ENCODE results near the gene FBXW5. TPM values are rescaled to one million over a fixed set of nuclear protein-coding genes. Genes with fewer than 3 reads are reported as not detected.

The FBXW5 gene
- total and polyA plus RNA-seq, 4 donors = 52.0 to 107 (median 97.2) TPM

DNA sequence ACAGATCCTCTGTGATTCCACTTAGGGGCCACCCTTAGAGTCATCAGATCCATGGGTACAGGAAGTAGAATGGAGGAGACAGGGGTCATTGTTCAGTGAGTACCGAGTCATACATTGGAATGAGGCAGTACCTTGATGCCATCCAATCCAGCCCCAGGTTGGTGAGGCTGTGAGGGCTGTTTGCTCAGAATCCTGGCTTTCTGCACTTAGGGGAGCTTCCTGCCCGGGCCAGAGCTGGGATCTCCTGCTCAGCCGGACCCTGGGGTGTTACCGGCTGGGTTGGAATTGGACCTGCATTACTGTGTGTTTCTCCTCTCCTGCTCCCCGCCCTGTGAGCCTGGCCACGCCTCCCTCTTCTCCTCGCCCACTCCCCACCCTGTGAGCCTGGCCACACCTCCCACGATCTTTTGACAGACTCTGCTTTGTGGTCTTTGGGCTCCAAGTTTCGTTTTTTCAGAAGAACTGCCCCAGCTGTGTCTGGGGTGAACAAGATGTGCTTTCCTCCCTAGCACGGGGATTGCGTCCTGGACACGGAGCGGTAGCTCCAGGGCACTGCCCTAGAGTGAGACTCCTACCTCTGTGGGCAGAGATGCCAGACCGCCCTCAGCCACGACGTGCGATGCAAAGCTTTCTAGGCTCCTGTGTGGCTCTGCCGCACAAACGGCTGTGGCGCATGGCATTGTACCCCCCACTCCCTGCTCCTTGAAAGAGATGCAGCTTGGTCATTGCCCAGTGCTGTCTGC is 42.9 kb downstream of the FBXW5 start:
- H3K9me3 ChIP-seq (ENCODE audit: control insufficient read depth, insufficient read depth, low read length) = no peaks in the 10 kb centered on the region
- peaks cover 82% of the 10 kb centered on the region for H3K36me3 ChIP-seq (ENCODE audit: control insufficient read depth, insufficient read depth, low read length)
- H3K4me1 ChIP-seq (ENCODE audit: control insufficient read depth, insufficient read depth, low read length) = peaks cover 6% of the 10 kb centered on the region
- no peak overlapping the region for H3K27ac ChIP-seq (ENCODE audit: low read depth, low read length)
- DNase-seq (ENCODE audit: low read depth in 4 of 6, low spot score in 6 of 6) = no peak
- no peaks in the 10 kb centered on the region for H3K27me3 ChIP-seq (ENCODE audit: control insufficient read depth, insufficient read depth, low read length)
- 80% methylated on average over 20 of the region's 20 CpGs for WGBS (ENCODE audit: insufficient coverage)
- H3K4me3 ChIP-seq (ENCODE audit: low read depth, low read length) = no peak overlapping the region

- Histone ChIP-seq H3K27ac (ENCODE audit: low read depth, low read length) (no peak overlapping the region), H3K4me1 (ENCODE audit: control insufficient read depth, insufficient read depth, low read length) (peaks cover 6% of the 10 kb centered on the region), H3K27me3 (ENCODE audit: control insufficient read depth, insufficient read depth, low read length) (no peaks in the 10 kb centered on the region), H3K9me3 (ENCODE audit: control insufficient read depth, insufficient read depth, low read length) (no peaks in the 10 kb centered on the region), H3K36me3 (ENCODE audit: control insufficient read depth, insufficient read depth, low read length) (peaks cover 77% of the 10 kb centered on the region), H3K4me3 (ENCODE audit: low read depth, low read length) (no peak overlapping the region)
- WGBS (ENCODE audit: insufficient coverage) = 94% methylated on average over 13 of the region's 13 CpGs
- DNase-seq (ENCODE audit: low read depth in 4 of 6, low spot score in 6 of 6) = no peak
These were observed 43.5 kb downstream of the FBXW5 start for GRCh38 chr9:136900988-136901515.

DNA sequence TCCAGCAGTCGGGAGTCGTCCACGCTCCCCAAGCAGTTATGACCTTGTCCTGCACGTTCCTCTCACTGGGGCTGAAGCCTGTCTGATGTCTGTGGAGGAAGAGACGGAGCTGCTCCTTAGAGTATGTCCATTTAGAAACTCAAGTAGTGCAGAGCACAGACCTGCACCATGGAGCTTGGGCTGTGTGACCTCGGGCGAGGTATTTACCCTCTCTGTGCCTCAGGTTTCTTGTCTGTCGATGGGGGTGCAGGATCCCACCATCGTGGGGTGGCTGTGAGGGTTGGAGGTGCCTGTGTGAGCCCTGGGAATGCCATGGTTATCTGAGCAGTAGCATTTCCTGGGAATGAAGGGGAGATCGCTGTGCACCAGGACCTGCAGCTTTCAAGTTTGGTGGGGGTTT is 44.0 kb downstream of the FBXW5 start:
- no peaks in the 10 kb centered on the region for H3K27me3 ChIP-seq (ENCODE audit: control insufficient read depth, insufficient read depth, low read length)
- no peak for DNase-seq (ENCODE audit: low read depth in 4 of 6, low spot score in 6 of 6)
- H3K4me1 ChIP-seq (ENCODE audit: control insufficient read depth, insufficient read depth, low read length) = peaks cover 6% of the 10 kb centered on the region
- 96% methylated on average over 10 of the region's 10 CpGs for WGBS (ENCODE audit: insufficient coverage)
- no peaks in the 10 kb centered on the region for H3K9me3 ChIP-seq (ENCODE audit: control insufficient read depth, insufficient read depth, low read length)
- no peak overlapping the region for H3K4me3 ChIP-seq (ENCODE audit: low read depth, low read length)
- peaks cover 73% of the 10 kb centered on the region for H3K36me3 ChIP-seq (ENCODE audit: control insufficient read depth, insufficient read depth, low read length)
- H3K27ac ChIP-seq (ENCODE audit: low read depth, low read length) = no peak overlapping the region

DNA sequence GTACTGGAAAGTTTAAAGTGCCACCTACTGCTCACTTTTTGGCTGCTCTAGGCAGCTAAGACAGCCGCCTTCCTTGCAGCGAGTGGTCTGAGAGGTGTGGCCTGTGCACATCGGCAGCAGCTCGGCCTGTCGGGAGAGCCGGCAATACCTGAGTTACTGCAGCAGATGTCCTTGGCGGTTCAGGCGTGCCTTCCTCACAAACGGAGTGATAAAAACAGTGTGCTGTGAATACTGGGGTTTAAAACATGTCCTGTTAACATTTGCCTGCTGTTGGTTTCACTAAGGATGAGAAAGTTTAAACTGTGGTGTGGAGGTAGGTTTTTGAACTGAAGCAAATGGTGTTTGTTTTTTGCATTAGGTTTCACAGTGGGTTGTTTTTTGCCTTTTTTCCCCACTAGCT is 45.3 kb downstream of the FBXW5 start:
- no peak for DNase-seq (ENCODE audit: low read depth in 4 of 6, low spot score in 6 of 6)
- Histone ChIP-seq H3K36me3 (ENCODE audit: control insufficient read depth, insufficient read depth, low read length) (peaks cover 73% of the 10 kb centered on the region), H3K9me3 (ENCODE audit: control insufficient read depth, insufficient read depth, low read length) (no peaks in the 10 kb centered on the region), H3K27ac (ENCODE audit: low read depth, low read length) (no peak overlapping the region), H3K4me1 (ENCODE audit: control insufficient read depth, insufficient read depth, low read length) (peaks cover 6% of the 10 kb centered on the region), H3K27me3 (ENCODE audit: control insufficient read depth, insufficient read depth, low read length) (no peaks in the 10 kb centered on the region), H3K4me3 (ENCODE audit: low read depth, low read length) (no peak overlapping the region)
- 87% methylated on average over 9 of the region's 9 CpGs for WGBS (ENCODE audit: insufficient coverage)

DNA sequence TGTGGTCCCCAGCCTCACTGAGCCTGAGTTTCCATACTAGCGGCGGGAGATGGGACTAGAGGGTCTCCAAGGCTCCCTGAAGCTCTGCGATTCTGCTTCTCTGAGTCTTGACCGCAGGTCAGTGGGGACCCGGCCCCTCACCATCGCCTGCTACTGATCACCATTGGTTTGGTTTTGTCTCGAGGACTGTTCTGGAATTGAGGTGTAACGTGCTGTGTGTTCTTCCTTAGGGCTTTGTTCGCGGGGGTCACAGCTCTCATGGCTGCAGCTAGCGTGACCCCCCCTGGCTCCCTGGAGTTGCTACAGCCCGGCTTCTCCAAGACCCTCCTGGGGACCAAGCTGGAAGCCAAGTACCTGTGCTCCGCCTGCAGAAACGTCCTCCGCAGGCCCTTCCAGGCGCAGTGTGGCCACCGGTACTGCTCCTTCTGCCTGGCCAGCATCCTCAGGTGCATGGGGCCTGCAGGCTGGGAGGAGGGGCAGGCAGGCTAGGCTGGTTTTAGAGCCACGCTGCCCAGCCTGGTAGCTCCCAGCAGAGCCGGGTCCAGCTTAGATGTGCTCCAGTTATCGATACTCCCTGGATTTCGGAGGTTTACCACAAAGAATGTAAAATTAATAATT is 45.9 kb downstream of the FBXW5 start:
- 95% methylated on average over 17 of the region's 21 CpGs for WGBS (ENCODE audit: insufficient coverage)
- Histone ChIP-seq H3K4me3 (ENCODE audit: low read depth, low read length) (no peak overlapping the region), H3K27ac (ENCODE audit: low read depth, low read length) (no peak overlapping the region), H3K36me3 (ENCODE audit: control insufficient read depth, insufficient read depth, low read length) (peaks cover 71% of the 10 kb centered on the region), H3K9me3 (ENCODE audit: control insufficient read depth, insufficient read depth, low read length) (no peaks in the 10 kb centered on the region), H3K4me1 (ENCODE audit: control insufficient read depth, insufficient read depth, low read length) (peaks cover 6% of the 10 kb centered on the region), H3K27me3 (ENCODE audit: control insufficient read depth, insufficient read depth, low read length) (no peaks in the 10 kb centered on the region)
- no peak for DNase-seq (ENCODE audit: low read depth in 4 of 6, low spot score in 6 of 6)

GRCh38 chr9:136896027-136896426 is 48.5 kb downstream of the FBXW5 start:
- Histone ChIP-seq H3K36me3 (ENCODE audit: control insufficient read depth, insufficient read depth, low read length) (peaks cover 56% of the 10 kb centered on the region), H3K9me3 (ENCODE audit: control insufficient read depth, insufficient read depth, low read length) (no peaks in the 10 kb centered on the region), H3K4me3 (ENCODE audit: low read depth, low read length) (no peak overlapping the region), H3K27me3 (ENCODE audit: control insufficient read depth, insufficient read depth, low read length) (no peaks in the 10 kb centered on the region), H3K4me1 (ENCODE audit: control insufficient read depth, insufficient read depth, low read length) (no peaks in the 10 kb centered on the region), H3K27ac (ENCODE audit: low read depth, low read length) (no peak overlapping the region)
- 78% methylated on average over 11 of the region's 11 CpGs for WGBS (ENCODE audit: insufficient coverage)
- DNase-seq (ENCODE audit: low read depth in 4 of 6, low spot score in 6 of 6) = no peak

DNA sequence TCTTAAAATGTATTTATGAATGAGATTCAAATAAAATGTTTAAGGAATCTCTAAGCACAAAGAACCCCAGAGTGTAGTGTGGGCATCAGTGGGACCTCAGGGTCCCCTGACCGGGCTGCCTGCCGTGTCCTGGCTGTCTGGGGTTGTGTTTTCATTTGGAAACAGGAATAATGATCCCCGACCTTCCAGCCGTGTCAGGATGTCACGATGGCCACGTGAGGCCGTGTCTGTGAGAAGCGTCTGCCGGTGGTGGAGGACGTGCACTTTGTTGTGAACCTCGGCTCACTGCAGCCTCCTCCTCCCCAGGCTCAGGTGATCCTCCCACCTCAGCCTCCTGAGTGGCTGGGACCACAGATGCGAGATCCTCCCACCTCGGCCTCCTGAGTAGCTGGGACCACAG is 53.9 kb downstream of the FBXW5 start:
- no peak for DNase-seq (ENCODE audit: low read depth in 4 of 6, low spot score in 6 of 6)
- H3K27me3 ChIP-seq (ENCODE audit: control insufficient read depth, insufficient read depth, low read length) = no peaks in the 10 kb centered on the region
- no peak overlapping the region for H3K4me3 ChIP-seq (ENCODE audit: low read depth, low read length)
- H3K9me3 ChIP-seq (ENCODE audit: control insufficient read depth, insufficient read depth, low read length) = no peaks in the 10 kb centered on the region
- peaks cover 16% of the 10 kb centered on the region for H3K4me1 ChIP-seq (ENCODE audit: control insufficient read depth, insufficient read depth, low read length)
- H3K36me3 ChIP-seq (ENCODE audit: control insufficient read depth, insufficient read depth, low read length) = peaks cover 38% of the 10 kb centered on the region
- no peak overlapping the region for H3K27ac ChIP-seq (ENCODE audit: low read depth, low read length)
- WGBS (ENCODE audit: insufficient coverage) = 98% methylated on average over 11 of the region's 13 CpGs

Other genes starting within 250 kb of the FBXW5 start
Only the 30 nearest of the 32 such genes appear.
- 10 to 100 TPM; 24.9 to 47.8 TPM for gene DIPK1B, start 232.2 kb downstream of the FBXW5 start, total RNA-seq
- 10 to 100 TPM; 63.5 to 65.0 TPM for gene DIPK1B, start 232.2 kb downstream of the FBXW5 start, polyA plus RNA-seq (ENCODE audit: insufficient read length in 2 of 2)
- not detected for gene LCN10, start 201.8 kb downstream of the FBXW5 start, total RNA-seq
- gene LCN10, start 201.8 kb downstream of the FBXW5 start, polyA plus RNA-seq (ENCODE audit: insufficient read length in 2 of 2) = not detected
- gene LCN6, start 196.2 kb downstream of the FBXW5 start, total RNA-seq = not detected
- not detected for gene LCN6, start 196.2 kb downstream of the FBXW5 start, polyA plus RNA-seq (ENCODE audit: insufficient read length in 2 of 2)
- not detected for gene LCN8, start 186.5 kb downstream of the FBXW5 start, total RNA-seq
- not detected for gene LCN8, start 186.5 kb downstream of the FBXW5 start, polyA plus RNA-seq (ENCODE audit: insufficient read length in 2 of 2)
- not detected for gene LCN15, start 180.2 kb downstream of the FBXW5 start, total RNA-seq
- gene LCN15, start 180.2 kb downstream of the FBXW5 start, polyA plus RNA-seq (ENCODE audit: insufficient read length in 2 of 2) = under 1 TPM in 1 of 2 donors, not detected in 1; 0.14 TPM
- 10 to 100 TPM; 38.9 to 76.9 TPM for gene TMEM141, start 153.4 kb downstream of the FBXW5 start, total RNA-seq
- 10 to 100 TPM; 51.7 to 55.4 TPM for gene TMEM141, start 153.4 kb downstream of the FBXW5 start, polyA plus RNA-seq (ENCODE audit: insufficient read length in 2 of 2)
- gene CCDC183, start 148.4 kb downstream of the FBXW5 start, total RNA-seq = 1 to 10 TPM in 1 of 2 donors, under 1 TPM in 1; 0.89 to 3.0 TPM
- gene CCDC183, start 148.4 kb downstream of the FBXW5 start, polyA plus RNA-seq (ENCODE audit: insufficient read length in 2 of 2) = 1 to 10 TPM; 3.4 to 7.2 TPM
- 10 to 100 TPM; 34.8 to 49.1 TPM for gene RABL6, start 136.8 kb downstream of the FBXW5 start, total RNA-seq
- 10 to 100 TPM; 86.3 to 93.5 TPM for gene RABL6, start 136.8 kb downstream of the FBXW5 start, polyA plus RNA-seq (ENCODE audit: insufficient read length in 2 of 2)
- 1 to 10 TPM; 1.2 to 2.2 TPM for gene AJM1, start 102.3 kb downstream of the FBXW5 start, total RNA-seq
- gene AJM1, start 102.3 kb downstream of the FBXW5 start, polyA plus RNA-seq (ENCODE audit: insufficient read length in 2 of 2) = 10 to 100 TPM; 19.3 to 20.5 TPM
- gene PHPT1, start 95.3 kb downstream of the FBXW5 start, total RNA-seq = 100 to 1,000 TPM in 1 of 2 donors, 10 to 100 TPM in 1; 81.6 to 191 TPM
- gene PHPT1, start 95.3 kb downstream of the FBXW5 start, polyA plus RNA-seq (ENCODE audit: insufficient read length in 2 of 2) = 100 to 1,000 TPM; 183 to 200 TPM
- gene MAMDC4, start 92.4 kb downstream of the FBXW5 start, total RNA-seq = 1 to 10 TPM; 1.6 to 9.3 TPM
- gene MAMDC4, start 92.4 kb downstream of the FBXW5 start, polyA plus RNA-seq (ENCODE audit: insufficient read length in 2 of 2) = 10 to 100 TPM; 15.2 to 15.9 TPM
- 100 to 1,000 TPM; 123 to 477 TPM for gene EDF1, start 78.4 kb downstream of the FBXW5 start, total RNA-seq
- gene EDF1, start 78.4 kb downstream of the FBXW5 start, polyA plus RNA-seq (ENCODE audit: insufficient read length in 2 of 2) = 100 to 1,000 TPM; 392 to 409 TPM
- 1 to 10 TPM; 7.4 to 7.5 TPM for gene TRAF2, start 58.2 kb downstream of the FBXW5 start, total RNA-seq
- 10 to 100 TPM; 12.4 to 19.3 TPM for gene TRAF2, start 58.2 kb downstream of the FBXW5 start, polyA plus RNA-seq (ENCODE audit: insufficient read length in 2 of 2)
- 1 to 10 TPM in 1 of 2 donors, not detected in 1; 1.3 TPM for gene C8G, start 505 bp upstream of the FBXW5 start, total RNA-seq
- gene C8G, start 505 bp upstream of the FBXW5 start, polyA plus RNA-seq (ENCODE audit: insufficient read length in 2 of 2) = 1 to 10 TPM; 1.6 to 1.7 TPM
- gene LCN12, start 7.5 kb upstream of the FBXW5 start, total RNA-seq = 1 to 10 TPM in 1 of 2 donors, under 1 TPM in 1; 0.20 to 4.1 TPM
- gene LCN12, start 7.5 kb upstream of the FBXW5 start, polyA plus RNA-seq (ENCODE audit: insufficient read length in 2 of 2) = 1 to 10 TPM; 6.5 to 7.4 TPM
- gene PTGDS, start 32.8 kb upstream of the FBXW5 start, total RNA-seq = 1,000 to 10,000 TPM in 1 of 2 donors, 100 to 1,000 TPM in 1; 697 to 6,990 TPM
- 1,000 to 10,000 TPM in 1 of 2 donors, 100 to 1,000 TPM in 1; 304 to 3,209 TPM for gene PTGDS, start 32.8 kb upstream of the FBXW5 start, polyA plus RNA-seq (ENCODE audit: insufficient read length in 2 of 2)
- 10 to 100 TPM in 1 of 2 donors, 1 to 10 TPM in 1; 2.3 to 54.0 TPM for gene LCNL1, start 38.3 kb upstream of the FBXW5 start, total RNA-seq
- gene LCNL1, start 38.3 kb upstream of the FBXW5 start, polyA plus RNA-seq (ENCODE audit: insufficient read length in 2 of 2) = 10 to 100 TPM in 1 of 2 donors, 1 to 10 TPM in 1; 3.8 to 25.2 TPM
- gene PAXX, start 47.7 kb upstream of the FBXW5 start, total RNA-seq = 10 to 100 TPM; 15.7 to 57.5 TPM
- gene PAXX, start 47.7 kb upstream of the FBXW5 start, polyA plus RNA-seq (ENCODE audit: insufficient read length in 2 of 2) = 100 to 1,000 TPM in 1 of 2 donors, 10 to 100 TPM in 1; 87.9 to 108 TPM
- 1 to 10 TPM; 2.0 to 6.4 TPM for gene CLIC3, start 51.8 kb upstream of the FBXW5 start, total RNA-seq
- 1 to 10 TPM in 1 of 2 donors, under 1 TPM in 1; 0.35 to 2.0 TPM for gene CLIC3, start 51.8 kb upstream of the FBXW5 start, polyA plus RNA-seq (ENCODE audit: insufficient read length in 2 of 2)
- gene ABCA2, start 83.5 kb upstream of the FBXW5 start, total RNA-seq = 10 to 100 TPM; 46.8 to 52.0 TPM
- 100 to 1,000 TPM; 139 to 151 TPM for gene ABCA2, start 83.5 kb upstream of the FBXW5 start, polyA plus RNA-seq (ENCODE audit: insufficient read length in 2 of 2)
- under 1 TPM; 0.06 to 0.40 TPM for gene FUT7, start 87.3 kb upstream of the FBXW5 start, total RNA-seq
- under 1 TPM; 0.51 to 0.52 TPM for gene FUT7, start 87.3 kb upstream of the FBXW5 start, polyA plus RNA-seq (ENCODE audit: insufficient read length in 2 of 2)
- 10 to 100 TPM; 26.7 to 82.7 TPM for gene NPDC1, start 101.4 kb upstream of the FBXW5 start, total RNA-seq
- 100 to 1,000 TPM; 245 to 276 TPM for gene NPDC1, start 101.4 kb upstream of the FBXW5 start, polyA plus RNA-seq (ENCODE audit: insufficient read length in 2 of 2)
- 1 to 10 TPM; 5.7 to 7.9 TPM for gene ENTPD2, start 109.3 kb upstream of the FBXW5 start, total RNA-seq
- gene ENTPD2, start 109.3 kb upstream of the FBXW5 start, polyA plus RNA-seq (ENCODE audit: insufficient read length in 2 of 2) = 10 to 100 TPM; 49.1 to 50.7 TPM
- gene SAPCD2, start 125.8 kb upstream of the FBXW5 start, total RNA-seq = 10 to 100 TPM in 1 of 2 donors, 1 to 10 TPM in 1; 5.0 to 12.6 TPM
- 10 to 100 TPM; 18.4 to 19.0 TPM for gene SAPCD2, start 125.8 kb upstream of the FBXW5 start, polyA plus RNA-seq (ENCODE audit: insufficient read length in 2 of 2)
- gene UAP1L1, start 132.8 kb upstream of the FBXW5 start, total RNA-seq = 1 to 10 TPM; 3.5 to 8.1 TPM
- 1 to 10 TPM; 4.4 to 6.2 TPM for gene UAP1L1, start 132.8 kb upstream of the FBXW5 start, polyA plus RNA-seq (ENCODE audit: insufficient read length in 2 of 2)
- 10 to 100 TPM; 38.3 to 61.3 TPM for gene MAN1B1, start 142.2 kb upstream of the FBXW5 start, total RNA-seq
- gene MAN1B1, start 142.2 kb upstream of the FBXW5 start, polyA plus RNA-seq (ENCODE audit: insufficient read length in 2 of 2) = 10 to 100 TPM; 63.3 to 81.3 TPM
- gene DPP7, start 170.0 kb upstream of the FBXW5 start, total RNA-seq = 100 to 1,000 TPM in 1 of 2 donors, 10 to 100 TPM in 1; 29.8 to 101 TPM
- gene DPP7, start 170.0 kb upstream of the FBXW5 start, polyA plus RNA-seq (ENCODE audit: insufficient read length in 2 of 2) = 100 to 1,000 TPM; 127 to 144 TPM
- gene GRIN1, start 194.4 kb upstream of the FBXW5 start, total RNA-seq = 10 to 100 TPM; 16.2 to 99.0 TPM
- gene GRIN1, start 194.4 kb upstream of the FBXW5 start, polyA plus RNA-seq (ENCODE audit: insufficient read length in 2 of 2) = 100 to 1,000 TPM; 193 to 207 TPM
- under 1 TPM; 0.30 to 0.50 TPM for gene LRRC26, start 225.3 kb upstream of the FBXW5 start, total RNA-seq
- 1 to 10 TPM; 1.3 to 1.9 TPM for gene LRRC26, start 225.3 kb upstream of the FBXW5 start, polyA plus RNA-seq (ENCODE audit: insufficient read length in 2 of 2)
- gene TMEM210, start 227.3 kb upstream of the FBXW5 start, total RNA-seq = not detected
- under 1 TPM in 1 of 2 donors, not detected in 1; 0.42 TPM for gene TMEM210, start 227.3 kb upstream of the FBXW5 start, polyA plus RNA-seq (ENCODE audit: insufficient read length in 2 of 2)

Data from spinal cord (tissue), 10 donors.